ENCODE data around the gene PAX1. TPM values are rescaled to one million over a fixed set of nuclear protein-coding genes. Genes with fewer than 3 reads are reported as not detected.

The PAX1 gene
- total RNA-seq, 1 donor from 2014 or later: not detected

DNA sequence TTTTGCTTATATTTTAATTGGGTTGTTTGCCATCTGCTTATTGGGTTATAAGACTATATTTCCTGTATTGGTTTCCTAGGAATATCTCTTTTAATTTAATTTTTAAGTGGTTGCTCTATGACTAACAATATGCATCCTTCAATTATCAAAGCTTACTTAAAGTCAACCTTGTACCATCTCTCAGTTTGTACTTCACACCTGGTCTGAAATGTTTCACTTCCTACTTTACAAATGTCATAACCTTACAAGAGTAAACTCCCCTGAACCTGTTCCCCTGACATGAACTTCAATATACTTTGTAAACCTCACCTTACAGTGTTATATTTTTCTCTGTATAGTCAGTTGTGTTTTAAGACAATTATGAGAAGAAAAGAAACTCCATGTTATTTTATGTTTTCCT is 35.8 kb downstream of the PAX1 start:
- Mint-ChIP-seq H3K9me3 (no peaks in the 10 kb centered on the region), H3K27me3 (ENCODE audit: low read depth) (peaks cover 34% of the 10 kb centered on the region), H3K4me3 (no peak overlapping the region), H3K4me1 (no peaks in the 10 kb centered on the region), H3K36me3 (ENCODE audit: low read depth) (no peaks in the 10 kb centered on the region), H3K27ac (ENCODE audit: unreplicated experiment) (no peak overlapping the region)
- TF ChIP-seq, protein P1, sequence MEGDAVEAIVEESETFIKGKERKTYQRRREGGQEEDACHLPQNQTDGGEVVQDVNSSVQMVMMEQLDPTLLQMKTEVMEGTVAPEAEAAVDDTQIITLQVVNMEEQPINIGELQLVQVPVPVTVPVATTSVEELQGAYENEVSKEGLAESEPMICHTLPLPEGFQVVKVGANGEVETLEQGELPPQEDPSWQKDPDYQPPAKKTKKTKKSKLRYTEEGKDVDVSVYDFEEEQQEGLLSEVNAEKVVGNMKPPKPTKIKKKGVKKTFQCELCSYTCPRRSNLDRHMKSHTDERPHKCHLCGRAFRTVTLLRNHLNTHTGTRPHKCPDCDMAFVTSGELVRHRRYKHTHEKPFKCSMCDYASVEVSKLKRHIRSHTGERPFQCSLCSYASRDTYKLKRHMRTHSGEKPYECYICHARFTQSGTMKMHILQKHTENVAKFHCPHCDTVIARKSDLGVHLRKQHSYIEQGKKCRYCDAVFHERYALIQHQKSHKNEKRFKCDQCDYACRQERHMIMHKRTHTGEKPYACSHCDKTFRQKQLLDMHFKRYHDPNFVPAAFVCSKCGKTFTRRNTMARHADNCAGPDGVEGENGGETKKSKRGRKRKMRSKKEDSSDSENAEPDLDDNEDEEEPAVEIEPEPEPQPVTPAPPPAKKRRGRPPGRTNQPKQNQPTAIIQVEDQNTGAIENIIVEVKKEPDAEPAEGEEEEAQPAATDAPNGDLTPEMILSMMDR (conservative IDR thresholded peaks at IDR 0.05): no peak
- DNase-seq (ENCODE audit: low read depth, low spot score): no peak

DNA sequence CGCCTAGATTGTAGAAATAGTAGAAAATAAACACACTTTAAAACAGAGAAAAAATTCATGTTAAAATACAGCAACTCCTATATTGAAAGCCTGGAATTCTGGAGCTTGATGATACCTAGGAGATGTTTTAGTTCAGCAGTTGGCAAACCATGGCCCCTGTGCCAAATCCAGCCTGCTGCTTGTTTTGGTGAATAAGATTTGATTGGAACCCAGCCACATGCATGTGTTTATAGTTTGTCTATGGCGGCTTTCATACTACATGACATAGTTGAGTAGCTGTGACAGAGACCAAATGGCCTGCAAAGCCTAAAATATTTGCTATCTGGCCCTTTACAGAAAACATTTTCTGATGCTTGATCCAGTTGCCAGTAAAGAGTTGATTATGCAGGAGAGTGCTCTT is 57.2 kb downstream of the PAX1 start:
- H3K27me3 Mint-ChIP-seq (ENCODE audit: low read depth): peaks cover 40% of the 10 kb centered on the region

DNA sequence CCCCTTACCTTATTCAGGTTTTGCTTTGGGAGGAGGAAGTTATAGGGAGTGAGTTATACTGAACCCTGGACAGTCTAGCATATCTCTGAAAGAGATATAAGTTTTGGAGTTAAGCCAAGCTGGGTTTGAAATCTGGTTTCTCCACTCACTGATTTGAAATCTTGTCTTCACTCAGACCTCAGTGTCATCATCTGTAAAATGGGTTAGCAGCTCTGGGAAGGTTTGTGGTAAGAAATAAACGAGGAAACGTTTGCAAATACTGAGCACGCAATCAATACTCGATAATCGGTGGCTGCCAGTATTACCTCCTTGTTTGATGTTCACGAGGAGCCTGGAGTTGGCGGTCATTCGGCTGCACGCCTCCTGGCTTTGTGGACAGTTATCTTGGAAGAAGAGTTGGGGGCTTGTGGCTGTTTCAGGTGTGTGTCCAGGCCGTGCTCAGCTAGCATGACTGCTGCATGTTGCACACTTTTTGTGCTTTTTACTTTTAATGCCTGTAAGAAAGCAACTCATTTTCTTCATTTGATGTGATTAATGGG is 61.8 kb downstream of the PAX1 start:
- DNase-seq (ENCODE audit: low read depth, low spot score): no peak
- TF ChIP-seq, protein P1 (conservative IDR thresholded peaks at IDR 0.05): no peak
- no peak overlapping the region for H3K27ac Mint-ChIP-seq (ENCODE audit: unreplicated experiment)
- peaks cover 5% of the 10 kb centered on the region for H3K4me1 Mint-ChIP-seq
- no peak overlapping the region for H3K4me3 Mint-ChIP-seq
- no peaks in the 10 kb centered on the region for H3K9me3 Mint-ChIP-seq
- no peaks in the 10 kb centered on the region for H3K36me3 Mint-ChIP-seq (ENCODE audit: low read depth)
- peaks cover 52% of the 10 kb centered on the region for H3K27me3 Mint-ChIP-seq (ENCODE audit: low read depth)

More for the DNA sequence above, 57.2 kb downstream of the PAX1 start:
- Mint-ChIP-seq H3K36me3 (ENCODE audit: low read depth) (no peaks in the 10 kb centered on the region), H3K9me3 (no peaks in the 10 kb centered on the region), H3K4me1 (peaks cover 7% of the 10 kb centered on the region), H3K4me3 (no peak overlapping the region), H3K27ac (ENCODE audit: unreplicated experiment) (no peak overlapping the region)
- no peak for DNase-seq (ENCODE audit: low read depth, low spot score)
- TF ChIP-seq, protein P1 (conservative IDR thresholded peaks at IDR 0.05): no peak

DNA sequence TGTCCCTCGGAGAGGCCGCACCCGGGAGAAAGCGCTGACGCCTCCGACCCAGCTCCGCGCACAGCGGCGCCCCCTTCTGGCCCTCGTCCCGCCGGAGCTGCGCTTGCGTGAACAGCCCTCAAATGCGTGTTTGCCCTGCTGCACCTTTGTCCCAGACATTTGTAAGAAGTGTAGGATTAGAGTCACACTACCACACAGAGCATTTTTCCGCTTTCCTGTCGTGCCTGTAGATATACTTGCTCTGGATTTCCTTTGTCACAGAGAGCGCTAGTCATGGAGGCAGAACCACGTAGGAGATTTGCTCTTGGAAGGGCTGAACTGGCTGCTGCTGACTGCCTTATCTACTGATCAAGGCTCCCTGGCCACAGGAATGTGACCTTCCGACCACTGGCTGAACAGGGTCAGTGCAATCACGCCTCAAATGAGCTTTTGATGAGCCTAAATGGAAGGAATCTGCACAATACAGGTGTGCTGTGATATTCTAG is 62.3 kb downstream of the PAX1 start:
- Mint-ChIP-seq H3K27ac (ENCODE audit: unreplicated experiment) (no peak overlapping the region), H3K27me3 (ENCODE audit: low read depth) (peaks cover 52% of the 10 kb centered on the region), H3K9me3 (no peaks in the 10 kb centered on the region), H3K4me3 (peak overlapping the region; percentile 18), H3K4me1 (peaks cover 5% of the 10 kb centered on the region), H3K36me3 (ENCODE audit: low read depth) (no peaks in the 10 kb centered on the region)
- DNase-seq (ENCODE audit: low read depth, low spot score): peak; percentile 56
- TF ChIP-seq, protein P1 (conservative IDR thresholded peaks at IDR 0.05): peak; percentile 74

Other genes starting within 250 kb of the PAX1 start
- not detected in 2 replicates for gene NKX2-2, start 191.6 kb upstream of the PAX1 start, total RNA-seq